OCI-LY1 (cell line): Measurements from ENCODE around the gene CNNM3.
"Not testable (repeated sequence)": the region's sequence is repeated elsewhere in the genome, so short reads cannot be mapped to it uniquely, and the experiment has no call there.

Experiments used
- EZH2 ChIP-seq: fragments of 200-600 bp; sonication (generic), shearing (Covaris generic); IDR thresholded peaks from 2 replicates; pipeline ENCODE4 v1.8.0; 2017; ENCODE audit warnings: borderline replicate concordance, mixed run types, mild to moderate bottlenecking, antibody characterized with exemption, low read length, moderate library complexity, mixed read lengths
- TF ChIP-seq, protein P1 (sequence below): fragments of 200-600 bp; sonication (generic), shearing (Covaris generic); IDR thresholded peaks from 2 replicates; pipeline ENCODE4 v1.5.1; 2017; ENCODE audit warnings: mild to moderate bottlenecking, antibody characterized with exemption, low read length, moderate library complexity, mixed read lengths

DNA sequence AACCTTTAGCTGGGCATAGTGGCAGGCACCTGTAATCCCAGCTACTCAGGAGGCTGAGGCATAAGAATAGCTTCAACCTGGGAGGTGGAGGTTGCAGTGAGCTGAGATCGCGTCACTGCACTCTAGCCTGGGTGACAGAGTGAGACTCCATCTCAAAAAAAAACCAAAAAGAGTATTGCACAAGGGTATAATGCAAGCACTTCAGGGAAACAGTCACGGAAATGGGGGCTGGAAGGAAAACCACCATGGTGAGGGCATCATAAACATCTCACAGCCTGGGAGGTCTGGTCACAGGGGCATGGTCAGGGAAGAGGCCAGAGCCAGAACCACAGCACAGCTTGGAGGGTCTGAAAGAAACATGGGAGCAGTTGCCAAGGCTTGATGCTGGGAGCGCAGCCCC, 47.0 kb downstream of the CNNM3 start:
- TF ChIP-seq EZH2 = not testable (repeated sequence)
- TF ChIP-seq, protein P1, sequence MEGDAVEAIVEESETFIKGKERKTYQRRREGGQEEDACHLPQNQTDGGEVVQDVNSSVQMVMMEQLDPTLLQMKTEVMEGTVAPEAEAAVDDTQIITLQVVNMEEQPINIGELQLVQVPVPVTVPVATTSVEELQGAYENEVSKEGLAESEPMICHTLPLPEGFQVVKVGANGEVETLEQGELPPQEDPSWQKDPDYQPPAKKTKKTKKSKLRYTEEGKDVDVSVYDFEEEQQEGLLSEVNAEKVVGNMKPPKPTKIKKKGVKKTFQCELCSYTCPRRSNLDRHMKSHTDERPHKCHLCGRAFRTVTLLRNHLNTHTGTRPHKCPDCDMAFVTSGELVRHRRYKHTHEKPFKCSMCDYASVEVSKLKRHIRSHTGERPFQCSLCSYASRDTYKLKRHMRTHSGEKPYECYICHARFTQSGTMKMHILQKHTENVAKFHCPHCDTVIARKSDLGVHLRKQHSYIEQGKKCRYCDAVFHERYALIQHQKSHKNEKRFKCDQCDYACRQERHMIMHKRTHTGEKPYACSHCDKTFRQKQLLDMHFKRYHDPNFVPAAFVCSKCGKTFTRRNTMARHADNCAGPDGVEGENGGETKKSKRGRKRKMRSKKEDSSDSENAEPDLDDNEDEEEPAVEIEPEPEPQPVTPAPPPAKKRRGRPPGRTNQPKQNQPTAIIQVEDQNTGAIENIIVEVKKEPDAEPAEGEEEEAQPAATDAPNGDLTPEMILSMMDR = not testable (repeated sequence)
